KOPT-K1 (cell line): Measurements from ENCODE around the gene AR.

Experiments used
- H3K27ac ChIP-seq: fragments of 200-600 bp; sonication (generic); 2 replicates; pipeline ENCODE4 v1.5.1; 2016; ENCODE audit warnings: antibody characterized with exemption, mild to moderate bottlenecking, low read depth, low read length; ENCODE audit not compliant: poor library complexity, severe bottlenecking
- H3K36me3 ChIP-seq: fragments of 200-600 bp; sonication (generic); 2 replicates; pipeline ENCODE4 v1.5.1; 2017; ENCODE audit warnings: antibody characterized with exemption, mild to moderate bottlenecking, low read length, moderate library complexity; ENCODE audit not compliant: insufficient read depth
- H3K9me3 ChIP-seq: fragments of 200-600 bp; sonication (generic); 2 replicates; pipeline ENCODE4 v1.5.1; 2017; ENCODE audit warnings: antibody characterized with exemption, low read length, mild to moderate bottlenecking; ENCODE audit not compliant: insufficient read depth, poor library complexity, severe bottlenecking

AR gene, protein sequence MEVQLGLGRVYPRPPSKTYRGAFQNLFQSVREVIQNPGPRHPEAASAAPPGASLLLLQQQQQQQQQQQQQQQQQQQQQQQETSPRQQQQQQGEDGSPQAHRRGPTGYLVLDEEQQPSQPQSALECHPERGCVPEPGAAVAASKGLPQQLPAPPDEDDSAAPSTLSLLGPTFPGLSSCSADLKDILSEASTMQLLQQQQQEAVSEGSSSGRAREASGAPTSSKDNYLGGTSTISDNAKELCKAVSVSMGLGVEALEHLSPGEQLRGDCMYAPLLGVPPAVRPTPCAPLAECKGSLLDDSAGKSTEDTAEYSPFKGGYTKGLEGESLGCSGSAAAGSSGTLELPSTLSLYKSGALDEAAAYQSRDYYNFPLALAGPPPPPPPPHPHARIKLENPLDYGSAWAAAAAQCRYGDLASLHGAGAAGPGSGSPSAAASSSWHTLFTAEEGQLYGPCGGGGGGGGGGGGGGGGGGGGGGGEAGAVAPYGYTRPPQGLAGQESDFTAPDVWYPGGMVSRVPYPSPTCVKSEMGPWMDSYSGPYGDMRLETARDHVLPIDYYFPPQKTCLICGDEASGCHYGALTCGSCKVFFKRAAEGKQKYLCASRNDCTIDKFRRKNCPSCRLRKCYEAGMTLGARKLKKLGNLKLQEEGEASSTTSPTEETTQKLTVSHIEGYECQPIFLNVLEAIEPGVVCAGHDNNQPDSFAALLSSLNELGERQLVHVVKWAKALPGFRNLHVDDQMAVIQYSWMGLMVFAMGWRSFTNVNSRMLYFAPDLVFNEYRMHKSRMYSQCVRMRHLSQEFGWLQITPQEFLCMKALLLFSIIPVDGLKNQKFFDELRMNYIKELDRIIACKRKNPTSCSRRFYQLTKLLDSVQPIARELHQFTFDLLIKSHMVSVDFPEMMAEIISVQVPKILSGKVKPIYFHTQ

DNA sequence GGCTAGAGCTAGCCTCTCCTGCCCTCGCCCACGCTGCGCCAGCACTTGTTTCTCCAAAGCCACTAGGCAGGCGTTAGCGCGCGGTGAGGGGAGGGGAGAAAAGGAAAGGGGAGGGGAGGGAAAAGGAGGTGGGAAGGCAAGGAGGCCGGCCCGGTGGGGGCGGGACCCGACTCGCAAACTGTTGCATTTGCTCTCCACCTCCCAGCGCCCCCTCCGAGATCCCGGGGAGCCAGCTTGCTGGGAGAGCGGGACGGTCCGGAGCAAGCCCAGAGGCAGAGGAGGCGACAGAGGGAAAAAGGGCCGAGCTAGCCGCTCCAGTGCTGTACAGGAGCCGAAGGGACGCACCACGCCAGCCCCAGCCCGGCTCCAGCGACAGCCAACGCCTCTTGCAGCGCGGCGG lies at the start of gene AR:
Gene AR, plus strand, starts transcription at position 204 of the 400 bp plus-strand sequence. CDS start 1,126 bp downstream, outside the sequence.
- H3K36me3 ChIP-seq: no peaks in the 10 kb centered on the region
- H3K27ac ChIP-seq: no peak within 1 kb of the TSS
- H3K9me3 ChIP-seq: no peaks in the 10 kb centered on the region

DNA sequence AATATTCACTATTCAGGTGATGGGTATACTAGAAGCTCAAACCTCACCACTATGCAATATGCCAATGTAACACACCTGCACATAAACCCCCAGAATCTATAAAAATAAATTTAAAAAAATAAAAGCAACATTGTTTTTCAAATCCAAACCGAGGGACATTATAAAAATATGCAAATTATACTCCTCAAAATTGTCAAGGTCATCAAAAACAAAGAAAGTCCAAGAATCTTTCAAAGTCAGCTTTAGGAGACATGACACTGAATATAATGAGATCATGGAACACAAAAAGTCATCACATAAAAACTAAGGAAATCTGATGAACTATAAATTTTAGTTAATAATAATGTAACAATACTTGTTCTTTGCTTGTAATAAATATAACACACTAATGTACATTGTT lies 43.2 kb upstream of the AR start:
- no peaks in the 10 kb centered on the region for H3K36me3 ChIP-seq
- H3K27ac ChIP-seq: no peak overlapping the region
- no peaks in the 10 kb centered on the region for H3K9me3 ChIP-seq

DNA sequence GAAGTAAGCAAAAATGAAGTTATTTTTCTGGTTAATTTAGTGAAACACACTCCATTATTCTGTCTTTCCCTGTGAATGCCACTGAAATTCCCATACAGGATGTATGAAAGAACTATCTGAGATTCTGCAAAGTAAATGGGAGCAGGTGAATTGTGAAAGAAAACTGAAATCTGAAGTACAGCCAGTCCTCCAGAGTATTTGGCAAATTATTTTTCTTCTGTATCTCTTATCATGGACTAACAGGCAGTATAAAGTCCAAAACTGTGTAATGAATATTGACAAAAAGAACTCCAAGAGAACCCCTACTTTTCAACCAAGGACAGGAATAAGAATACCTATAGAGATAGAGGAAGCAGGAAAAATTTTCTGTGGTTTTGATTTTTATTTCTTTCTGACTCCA lies 40.8 kb upstream of the AR start:
- Histone ChIP-seq H3K27ac (no peak overlapping the region), H3K9me3 (no peaks in the 10 kb centered on the region), H3K36me3 (no peaks in the 10 kb centered on the region)

DNA sequence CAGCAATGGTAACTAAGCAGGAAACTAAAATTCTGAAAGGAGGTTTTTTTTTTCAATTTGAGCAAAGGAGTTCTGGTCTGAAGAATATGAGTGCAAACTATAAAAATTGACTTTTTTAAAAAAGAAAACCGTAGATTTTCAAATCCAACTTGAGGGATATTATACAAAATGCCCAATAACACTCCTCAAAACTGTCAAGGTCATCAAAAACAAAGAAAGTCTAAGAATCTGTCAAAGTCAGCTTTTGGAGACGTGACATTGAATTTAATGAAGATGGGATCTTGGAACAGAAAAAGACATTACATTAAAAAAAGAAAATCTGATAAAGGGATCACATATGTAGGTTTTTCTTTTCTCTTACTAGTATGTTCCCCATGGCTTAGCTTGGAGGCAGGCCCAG lies 40.4 kb upstream of the AR start:
- Histone ChIP-seq H3K36me3 (no peaks in the 10 kb centered on the region), H3K27ac (no peak overlapping the region), H3K9me3 (no peaks in the 10 kb centered on the region)

DNA sequence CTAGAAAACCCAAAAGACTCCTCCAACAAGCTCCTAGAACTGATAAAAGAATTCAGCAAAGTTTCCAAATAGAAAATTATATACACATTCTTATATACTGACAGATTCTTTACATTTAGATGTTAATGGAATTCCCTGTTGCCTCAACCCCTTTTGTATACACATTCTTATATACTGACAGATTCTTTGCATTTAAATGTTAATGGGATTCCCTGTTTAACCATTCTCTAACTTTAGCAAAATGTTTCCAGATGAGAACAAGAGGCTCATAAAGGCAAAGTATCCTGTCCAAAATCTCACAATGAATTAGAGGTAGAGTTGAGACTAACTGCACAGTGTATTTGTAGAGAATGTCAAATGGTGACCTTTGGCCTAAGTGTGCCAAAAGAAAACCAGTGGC lies 23.1 kb upstream of the AR start:
- Histone ChIP-seq H3K9me3 (no peaks in the 10 kb centered on the region), H3K36me3 (no peaks in the 10 kb centered on the region), H3K27ac (no peak overlapping the region)

DNA sequence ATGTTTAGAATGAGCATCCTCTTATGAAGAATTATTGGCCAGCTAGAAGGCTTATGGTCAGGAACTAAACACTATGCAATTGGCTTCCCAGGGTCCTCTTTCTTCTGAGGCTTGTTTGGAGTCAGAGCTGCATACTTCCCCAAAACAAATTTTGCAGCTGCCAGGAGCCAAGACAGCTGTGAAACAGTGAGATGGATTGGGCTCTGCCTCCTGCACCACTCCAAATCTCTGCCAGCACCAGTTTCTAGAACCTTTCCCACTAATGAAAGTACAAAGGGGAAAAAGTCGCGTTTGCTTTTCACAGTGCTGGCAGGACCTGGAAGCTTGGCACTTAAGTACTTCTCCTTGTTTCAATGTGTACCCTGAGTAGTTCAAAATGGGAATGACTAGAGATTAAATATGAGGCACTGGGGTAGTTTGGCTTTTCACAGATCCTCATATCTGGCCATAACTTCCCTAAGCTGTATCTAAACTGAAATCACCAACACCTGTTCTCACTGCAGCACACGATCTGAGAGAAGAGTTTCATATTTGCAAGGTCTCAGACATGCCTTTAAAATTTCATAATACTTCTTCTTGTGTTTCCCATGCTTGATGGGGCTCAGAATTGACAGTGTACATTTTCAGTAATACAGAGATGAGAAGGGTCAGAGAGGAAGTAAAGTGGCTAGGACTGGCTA lies 20.7 kb upstream of the AR start:
- Histone ChIP-seq H3K27ac (no peak overlapping the region), H3K36me3 (no peaks in the 10 kb centered on the region), H3K9me3 (no peaks in the 10 kb centered on the region)

DNA sequence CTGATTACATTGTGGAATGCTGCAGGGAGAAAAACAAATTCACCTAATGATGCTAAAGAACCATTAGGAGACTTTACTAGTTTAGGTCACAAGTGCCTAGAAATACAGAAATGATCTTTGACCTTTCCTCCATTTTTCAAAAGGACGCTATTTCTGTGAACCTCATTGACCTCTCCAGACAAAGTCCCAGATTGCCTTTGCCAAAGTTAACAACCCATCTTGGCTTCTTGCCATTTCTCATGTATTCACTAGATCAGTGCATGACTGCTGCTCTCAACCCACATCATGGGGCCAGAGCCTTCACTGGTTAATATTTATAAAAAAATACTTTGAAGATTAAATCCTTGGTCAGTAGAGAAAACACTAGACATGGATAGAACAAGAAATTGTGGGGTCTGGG lies 19.9 kb upstream of the AR start:
- Histone ChIP-seq H3K9me3 (no peaks in the 10 kb centered on the region), H3K36me3 (no peaks in the 10 kb centered on the region), H3K27ac (no peak overlapping the region)

DNA sequence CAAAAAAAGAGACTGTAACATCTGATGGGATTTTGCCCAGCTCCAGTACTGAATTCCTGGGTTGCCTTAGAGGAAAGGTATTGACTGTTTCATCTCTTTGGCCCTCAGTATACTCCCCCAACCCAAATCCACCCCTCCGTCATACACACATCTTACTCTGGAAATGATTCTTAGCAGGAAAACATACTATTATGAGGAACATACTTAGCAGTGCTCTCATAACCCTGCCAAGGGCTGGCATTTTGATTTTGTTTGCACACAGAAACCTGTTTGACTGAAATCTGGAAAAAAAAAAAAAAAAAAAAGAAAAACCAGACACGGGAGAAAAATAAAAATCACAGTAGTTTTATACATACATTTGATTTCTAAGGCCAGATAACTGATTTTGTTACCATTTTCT lies 19.4 kb upstream of the AR start:
- no peaks in the 10 kb centered on the region for H3K9me3 ChIP-seq
- no peaks in the 10 kb centered on the region for H3K36me3 ChIP-seq
- H3K27ac ChIP-seq: no peak overlapping the region

DNA sequence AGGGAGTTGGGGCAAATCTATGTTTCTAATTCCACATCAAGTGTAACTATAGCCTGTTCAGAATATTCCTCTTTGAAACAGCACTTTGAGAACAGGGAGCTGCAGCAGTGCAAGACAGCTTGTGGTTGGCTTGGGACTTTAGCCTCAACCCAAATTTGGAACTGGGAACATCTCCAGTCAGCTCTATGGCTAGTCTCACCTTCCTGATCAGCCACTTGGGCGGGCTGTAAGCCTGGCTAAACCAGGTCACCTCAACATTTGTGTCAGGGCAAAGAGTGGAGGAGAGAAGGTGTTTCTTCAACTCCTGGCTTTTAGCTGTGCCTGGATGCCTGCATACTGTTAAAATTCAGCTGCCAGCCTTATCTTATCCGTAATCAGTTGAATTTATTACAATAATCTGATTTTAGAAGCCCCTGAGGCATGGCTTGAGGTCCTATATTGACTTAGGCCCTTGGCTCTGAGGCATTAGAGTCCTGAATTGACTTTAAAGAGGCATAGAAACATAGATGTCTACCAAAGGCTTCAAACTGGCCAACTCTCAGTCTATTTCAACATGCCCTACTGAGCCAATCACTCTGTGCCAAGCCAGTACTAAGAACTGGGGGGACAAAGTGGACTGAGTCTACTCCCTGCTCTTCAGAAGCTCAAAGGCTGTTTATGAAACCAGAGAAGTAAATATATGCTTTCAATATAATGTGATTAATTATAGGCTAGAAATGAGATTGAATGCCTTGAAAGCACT lies 18.7 kb upstream of the AR start:
- no peaks in the 10 kb centered on the region for H3K9me3 ChIP-seq
- H3K27ac ChIP-seq: no peak overlapping the region
- H3K36me3 ChIP-seq: no peaks in the 10 kb centered on the region

DNA sequence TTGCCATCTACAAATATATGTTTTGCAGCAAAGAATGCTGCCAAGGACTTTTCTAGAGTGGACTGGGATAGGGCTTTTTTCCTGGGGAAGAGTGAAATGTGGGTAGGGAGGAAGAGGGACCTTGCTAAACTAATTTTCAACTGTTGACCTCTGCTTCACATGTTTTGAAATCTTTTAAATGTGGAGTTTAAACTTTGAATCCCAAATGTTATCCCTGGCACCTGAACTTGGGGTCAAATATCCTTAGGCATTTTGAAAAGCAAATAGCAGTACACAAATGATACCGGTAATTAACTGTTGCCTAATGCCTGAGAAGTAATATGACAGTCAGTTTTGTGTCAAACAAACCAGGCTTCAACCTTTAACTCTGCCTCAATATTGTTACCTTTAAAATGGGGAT lies 7.3 kb upstream of the AR start:
- H3K9me3 ChIP-seq: no peaks in the 10 kb centered on the region
- H3K36me3 ChIP-seq: no peaks in the 10 kb centered on the region
- H3K27ac ChIP-seq: no peak overlapping the region

DNA sequence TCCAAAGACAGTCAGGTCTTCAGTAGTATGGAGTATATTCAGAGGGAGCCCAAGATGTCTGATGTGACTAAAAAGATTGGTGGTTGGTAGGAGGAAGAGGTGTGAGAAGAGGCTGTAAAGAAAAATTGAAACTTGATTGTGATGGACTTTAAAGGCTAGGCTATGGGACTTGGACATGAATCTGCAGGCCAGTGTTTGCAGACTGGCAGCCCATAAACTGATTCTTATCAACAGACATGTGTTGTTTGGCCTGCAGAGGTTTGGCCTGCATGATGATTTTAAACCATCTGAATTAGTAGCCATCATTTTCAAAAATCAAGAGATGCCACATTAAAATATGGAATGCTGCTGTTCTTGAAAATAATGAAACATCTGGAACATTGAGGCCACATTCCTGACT lies 5.4 kb upstream of the AR start:
- H3K9me3 ChIP-seq: no peaks in the 10 kb centered on the region
- no peak overlapping the region for H3K27ac ChIP-seq
- no peaks in the 10 kb centered on the region for H3K36me3 ChIP-seq

DNA sequence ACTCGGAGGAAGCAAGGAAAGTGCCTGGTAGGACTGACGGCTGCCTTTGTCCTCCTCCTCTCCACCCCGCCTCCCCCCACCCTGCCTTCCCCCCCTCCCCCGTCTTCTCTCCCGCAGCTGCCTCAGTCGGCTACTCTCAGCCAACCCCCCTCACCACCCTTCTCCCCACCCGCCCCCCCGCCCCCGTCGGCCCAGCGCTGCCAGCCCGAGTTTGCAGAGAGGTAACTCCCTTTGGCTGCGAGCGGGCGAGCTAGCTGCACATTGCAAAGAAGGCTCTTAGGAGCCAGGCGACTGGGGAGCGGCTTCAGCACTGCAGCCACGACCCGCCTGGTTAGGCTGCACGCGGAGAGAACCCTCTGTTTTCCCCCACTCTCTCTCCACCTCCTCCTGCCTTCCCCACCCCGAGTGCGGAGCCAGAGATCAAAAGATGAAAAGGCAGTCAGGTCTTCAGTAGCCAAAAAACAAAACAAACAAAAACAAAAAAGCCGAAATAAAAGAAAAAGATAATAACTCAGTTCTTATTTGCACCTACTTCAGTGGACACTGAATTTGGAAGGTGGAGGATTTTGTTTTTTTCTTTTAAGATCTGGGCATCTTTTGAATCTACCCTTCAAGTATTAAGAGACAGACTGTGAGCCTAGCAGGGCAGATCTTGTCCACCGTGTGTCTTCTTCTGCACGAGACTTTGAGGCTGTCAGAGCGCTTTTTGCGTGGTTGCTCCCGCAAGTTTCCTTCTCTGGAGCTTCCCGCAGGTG lies 637 bp downstream of the AR start:
- no peak overlapping the region for H3K27ac ChIP-seq
- no peaks in the 10 kb centered on the region for H3K36me3 ChIP-seq

DNA sequence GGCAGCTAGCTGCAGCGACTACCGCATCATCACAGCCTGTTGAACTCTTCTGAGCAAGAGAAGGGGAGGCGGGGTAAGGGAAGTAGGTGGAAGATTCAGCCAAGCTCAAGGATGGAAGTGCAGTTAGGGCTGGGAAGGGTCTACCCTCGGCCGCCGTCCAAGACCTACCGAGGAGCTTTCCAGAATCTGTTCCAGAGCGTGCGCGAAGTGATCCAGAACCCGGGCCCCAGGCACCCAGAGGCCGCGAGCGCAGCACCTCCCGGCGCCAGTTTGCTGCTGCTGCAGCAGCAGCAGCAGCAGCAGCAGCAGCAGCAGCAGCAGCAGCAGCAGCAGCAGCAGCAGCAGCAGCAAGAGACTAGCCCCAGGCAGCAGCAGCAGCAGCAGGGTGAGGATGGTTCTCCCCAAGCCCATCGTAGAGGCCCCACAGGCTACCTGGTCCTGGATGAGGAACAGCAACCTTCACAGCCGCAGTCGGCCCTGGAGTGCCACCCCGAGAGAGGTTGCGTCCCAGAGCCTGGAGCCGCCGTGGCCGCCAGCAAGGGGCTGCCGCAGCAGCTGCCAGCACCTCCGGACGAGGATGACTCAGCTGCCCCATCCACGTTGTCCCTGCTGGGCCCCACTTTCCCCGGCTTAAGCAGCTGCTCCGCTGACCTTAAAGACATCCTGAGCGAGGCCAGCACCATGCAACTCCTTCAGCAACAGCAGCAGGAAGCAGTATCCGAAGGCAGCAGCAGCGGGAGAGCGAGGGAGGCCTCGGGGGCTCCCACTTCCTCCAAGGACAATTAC lies 1.4 kb downstream of the AR start:
- H3K27ac ChIP-seq: no peak overlapping the region
- H3K36me3 ChIP-seq: no peaks in the 10 kb centered on the region
- H3K9me3 ChIP-seq: no peaks in the 10 kb centered on the region

More for the DNA sequence above, 637 bp downstream of the AR start:
- H3K9me3 ChIP-seq: no peaks in the 10 kb centered on the region
